ENCODE results near the gene SWSAP1. TPM values are rescaled to one million over a fixed set of nuclear protein-coding genes. Genes with fewer than 3 reads are reported as not detected.
"Not testable (repeated sequence)": the region's sequence is repeated elsewhere in the genome, so short reads cannot be mapped to it uniquely, and the experiment has no call there.

SWSAP1 gene
- total RNA-seq, 1 experiment from 2014 or later, result 4.8 TPM

GRCh38 chr19:11401808-11402543, 27.5 kb downstream of the SWSAP1 start:
- DNase-seq, result no peak
- Histone ChIP-seq H3F3A (ENCODE audit: insufficient read depth, low read depth) (peaks cover 16% of the 10 kb centered on the region), H3K36me3 (ENCODE audit: low read depth) (peaks cover 11% of the 10 kb centered on the region), H3K9me3 (ENCODE audit: insufficient read depth, low read depth) (no peaks in the 10 kb centered on the region), H3K9me2 (ENCODE audit: insufficient read depth) (no peaks in the 10 kb centered on the region), H3K27ac (no peak overlapping the region), H3K4me2 (no peak overlapping the region), H3K79me2 (ENCODE audit: low read depth) (no peaks in the 10 kb centered on the region), H3K4me1 (replicated peaks; ENCODE audit: insufficient read depth) (no peaks in the 10 kb centered on the region), H4K20me1 (ENCODE audit: insufficient read depth) (no peaks in the 10 kb centered on the region), H3K4me3 (no peak overlapping the region), H3K27me3 (ENCODE audit: insufficient read depth, low read depth) (no peaks in the 10 kb centered on the region), H2AFZ (no peak overlapping the region)
- intact Hi-C loops (cut with micrococcal nuclease; ENCODE audit: unreplicated experiment), result no loop called here
- CTCF ChIA-PET, result no interaction called here
- POLR2A ChIA-PET (ENCODE audit: unreplicated experiment), result no interaction called here
- no TSS peak for BruUV-seq (replicated peaks)
- no peak for TF ChIP-seq CTCF (conservative IDR thresholded peaks at IDR 0.05)

DNA sequence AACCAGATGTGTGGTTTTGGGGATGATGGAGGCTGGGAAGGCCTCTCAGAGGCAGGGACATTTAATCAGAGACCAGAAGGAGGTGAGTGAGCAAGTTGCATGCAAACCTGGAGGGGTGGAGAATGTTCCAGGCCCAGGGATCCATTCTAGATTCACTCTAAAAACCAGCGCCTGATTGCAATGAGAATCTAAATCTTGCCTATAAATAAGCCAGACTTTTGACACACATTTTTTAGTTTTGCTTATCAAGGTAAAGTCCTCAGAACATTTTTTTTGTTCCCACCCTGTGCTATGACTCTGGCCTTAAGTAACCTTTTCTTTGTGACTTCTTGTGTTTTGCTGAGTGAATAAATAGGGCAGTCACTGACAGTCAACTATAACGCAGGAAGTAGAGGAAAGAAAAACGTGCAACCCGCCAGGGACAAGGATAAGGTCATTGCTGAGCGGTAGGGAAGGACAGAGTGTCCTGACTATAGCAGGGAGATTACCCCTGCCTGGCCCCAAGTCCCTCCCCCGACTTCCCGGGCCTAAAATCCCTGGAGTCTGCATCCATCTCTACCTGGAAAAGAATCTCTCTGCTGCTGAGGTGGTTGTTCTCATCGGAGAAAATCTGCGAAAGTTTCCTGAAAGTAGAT, 30.2 kb downstream of the SWSAP1 start:
- TF ChIP-seq CTCF (conservative IDR thresholded peaks at IDR 0.05) (no peak), EZH2 (IDR thresholded peaks at IDR 0.05; ENCODE audit: low read depth) (no peak)
- no peaks in the 10 kb centered on the region for H4K20me1 ChIP-seq (ENCODE audit: insufficient read depth)
- H3K27me3 ChIP-seq (ENCODE audit: insufficient read depth, low read depth), result no peaks in the 10 kb centered on the region
- peaks cover 22% of the 10 kb centered on the region for H3F3A ChIP-seq (ENCODE audit: insufficient read depth, low read depth)
- CTCF ChIA-PET, result no interaction called here
- intact Hi-C loops (cut with micrococcal nuclease; ENCODE audit: unreplicated experiment), result no loop called here
- no peaks in the 10 kb centered on the region for H3K9me2 ChIP-seq (ENCODE audit: insufficient read depth)
- no peak for DNase-seq
- POLR2A ChIA-PET (ENCODE audit: unreplicated experiment), result no interaction called here
- H3K9me3 ChIP-seq (ENCODE audit: insufficient read depth, low read depth), result no peaks in the 10 kb centered on the region
- H3K27ac ChIP-seq, result no peak overlapping the region
- no peaks in the 10 kb centered on the region for H3K79me2 ChIP-seq (ENCODE audit: low read depth)
- no peaks in the 10 kb centered on the region for H3K4me1 ChIP-seq (replicated peaks; ENCODE audit: insufficient read depth)
- H3K4me3 ChIP-seq, result no peak overlapping the region
- no peak overlapping the region for H2AFZ ChIP-seq
- no TSS peak for BruUV-seq (replicated peaks)
- H3K4me2 ChIP-seq, result no peak overlapping the region
- peaks cover 13% of the 10 kb centered on the region for H3K36me3 ChIP-seq (ENCODE audit: low read depth)

GRCh38 chr19:11405846-11406643, 31.6 kb downstream of the SWSAP1 start:
- Histone ChIP-seq H2AFZ (no peak overlapping the region), H3K9me2 (ENCODE audit: insufficient read depth) (no peaks in the 10 kb centered on the region), H3K4me1 (replicated peaks; ENCODE audit: insufficient read depth) (no peaks in the 10 kb centered on the region), H3K9me3 (ENCODE audit: insufficient read depth, low read depth) (no peaks in the 10 kb centered on the region), H3F3A (ENCODE audit: insufficient read depth, low read depth) (peaks cover 26% of the 10 kb centered on the region), H3K27me3 (ENCODE audit: insufficient read depth, low read depth) (no peaks in the 10 kb centered on the region), H3K79me2 (ENCODE audit: low read depth) (no peaks in the 10 kb centered on the region), H3K36me3 (ENCODE audit: low read depth) (peaks cover 13% of the 10 kb centered on the region), H3K27ac (no peak overlapping the region), H3K4me3 (no peak overlapping the region), H4K20me1 (ENCODE audit: insufficient read depth) (no peaks in the 10 kb centered on the region), H3K4me2 (no peak overlapping the region)
- DNase-seq, result no peak
- ChIA-PET POLR2A (ENCODE audit: unreplicated experiment) (interaction anchor here (0.6 kb wide), 1 partner anchor 12 kb away, joined by 6 read pairs; no protein-coding TSS in a partner anchor), CTCF (interaction anchor here (0.6 to 0.7 kb wide), 3 partner anchors 20 to 62 kb away, joined by 3 to 10 read pairs (median 3); no protein-coding TSS in a partner anchor)
- intact Hi-C loops (cut with micrococcal nuclease; ENCODE audit: unreplicated experiment), result no loop called here
- BruUV-seq (replicated peaks), result no TSS peak
- TF ChIP-seq CTCF (conservative IDR thresholded peaks at IDR 0.05) (no peak), EZH2 (IDR thresholded peaks at IDR 0.05; ENCODE audit: low read depth) (no peak)

GRCh38 chr19:11406703-11407236, 32.3 kb downstream of the SWSAP1 start:
- POLR2A ChIA-PET (ENCODE audit: unreplicated experiment), result interaction anchor here (0.6 kb wide), 1 partner anchor 11 kb away, joined by 6 read pairs; no protein-coding TSS in a partner anchor
- intact Hi-C loops (cut with micrococcal nuclease; ENCODE audit: unreplicated experiment); H3K27me3 ChIP-seq (ENCODE audit: insufficient read depth, low read depth); H3K4me1 ChIP-seq (replicated peaks; ENCODE audit: insufficient read depth); H4K20me1 ChIP-seq (ENCODE audit: insufficient read depth); CTCF ChIA-PET; H3K79me2 ChIP-seq (ENCODE audit: low read depth); H3K27ac ChIP-seq; H2AFZ ChIP-seq; H3K9me2 ChIP-seq (ENCODE audit: insufficient read depth); H3K9me3 ChIP-seq (ENCODE audit: insufficient read depth, low read depth); DNase-seq; H3K4me3 ChIP-seq; BruUV-seq (replicated peaks); H3K4me2 ChIP-seq: not testable (repeated sequence)
- Histone ChIP-seq H3K36me3 (ENCODE audit: low read depth) (peaks cover 13% of the 10 kb centered on the region), H3F3A (ENCODE audit: insufficient read depth, low read depth) (peaks cover 27% of the 10 kb centered on the region; the same call in 1 of the 2 replicates)
